HepG2 (cell line): ENCODE results near the gene SETD1A. TPM values are rescaled to one million over a fixed set of nuclear protein-coding genes. Genes with fewer than 3 reads are reported as not detected.
A peak's percentile ranks its signal among the peaks of the same experiment; 100 is the strongest.

Experiments used
- ATAD3A ChIP-seq: sonication (generic); formaldehyde crosslinking; IDR thresholded peaks from 2 replicates; pipeline ENCODE4 v1.4.0; 2020; ENCODE audit warnings: missing genetic modification reagents
- ATF1 ChIP-seq: IDR thresholded peaks from 2 replicates; pipeline ENCODE4 v1.6.1; 2016; ENCODE audit warnings: mild to moderate bottlenecking, control low read depth
- CC2D1A ChIP-seq: sonication (generic); formaldehyde crosslinking; IDR thresholded peaks from 2 replicates; pipeline ENCODE4 v1.8.1; 2023; ENCODE audit warnings: mild to moderate bottlenecking, missing genetic modification reagents
- DNMT3B ChIP-seq: conservative IDR thresholded peaks from 2 replicates; pipeline ENCODE4 v1.6.1; 2016; ENCODE audit warnings: missing biosample characterization, control low read depth
- FOXM1 ChIP-seq: sonication (generic); formaldehyde crosslinking; IDR thresholded peaks from 2 replicates; pipeline ENCODE4 v1.5.0; 2020; ENCODE audit warnings: missing genetic modification reagents
- KMT2B ChIP-seq: IDR thresholded peaks from 2 replicates; pipeline ENCODE4 v1.6.1; 2016; ENCODE audit warnings: missing genetic modification reagents, missing compliant biosample characterization
- MATR3 ChIP-seq: sonication (generic); formaldehyde crosslinking; IDR thresholded peaks from 2 replicates; pipeline ENCODE4 v1.4.0; 2020; ENCODE audit warnings: missing genetic modification reagents
- MAZ ChIP-seq, 2 experiments: sonication (generic) in 1 of 2; formaldehyde crosslinking in 1 of 2; IDR thresholded peaks; 2 replicates each; pipeline versions ENCODE4 v1.5.0 to v1.6.1; 2012 to 2020; ENCODE audit warnings: low read depth in 2 of 2, mild to moderate bottlenecking in 2 of 2, borderline replicate concordance in 1 of 2, improper control_type of control experiment in 1 of 2, low read length in 1 of 2, missing genetic modification reagents in 1 of 2, moderate library complexity in 1 of 2
- MED13 ChIP-seq: sonication (generic); formaldehyde crosslinking; IDR thresholded peaks from 2 replicates; pipeline ENCODE4 v1.5.0; 2020; ENCODE audit warnings: missing genetic modification reagents
- MEIS2 ChIP-seq: sonication (generic); formaldehyde crosslinking; IDR thresholded peaks from 2 replicates; pipeline ENCODE4 v1.9.0; 2021; ENCODE audit warnings: mild to moderate bottlenecking, missing genetic modification reagents
- PAX8 ChIP-seq: sonication (generic); formaldehyde crosslinking; IDR thresholded peaks from 2 replicates; pipeline ENCODE4 v1.8.0; 2022; ENCODE audit warnings: mild to moderate bottlenecking, missing genetic modification reagents, borderline replicate concordance
- POLR2A ChIP-seq, 2 experiments: IDR thresholded peaks; 2 replicates each; pipeline ENCODE4 v1.6.1; 2011; ENCODE audit warnings: low read depth in 2 of 2, low read length in 2 of 2, mild to moderate bottlenecking in 1 of 2, moderate library complexity in 1 of 2; ENCODE audit not compliant: insufficient read depth in 1 of 2
- RARA ChIP-seq: IDR thresholded peaks from 2 replicates; pipeline ENCODE4 v1.6.1; 2016; ENCODE audit warnings: missing genetic modification reagents, missing compliant biosample characterization
- RXRB ChIP-seq: IDR thresholded peaks from 2 replicates; pipeline ENCODE4 v1.6.1; 2016; ENCODE audit warnings: borderline replicate concordance, missing genetic modification reagents, missing compliant biosample characterization
- TCF12 ChIP-seq, 2 experiments: fragments of 450-650 bp in 1 of 2; sonication (generic) in 1 of 2; formaldehyde crosslinking in 1 of 2; IDR thresholded peaks; 2 replicates each; pipeline versions ENCODE4 v1.6.1 to v1.8.0; 2017 to 2022; ENCODE audit warnings: antibody characterized with exemption in 1 of 2, mild to moderate bottlenecking in 1 of 2, missing genetic modification reagents in 1 of 2, moderate library complexity in 1 of 2
- U2AF1 ChIP-seq: fragments of 200-400 bp; formaldehyde crosslinking; optimal IDR thresholded peaks from 2 replicates; pipeline ENCODE3; 2017; ENCODE audit warnings: mild to moderate bottlenecking, low read depth, low read length
- XBP1 ChIP-seq: sonication (generic); formaldehyde crosslinking; IDR thresholded peaks from 2 replicates; pipeline ENCODE4 v1.5.0; 2020; ENCODE audit warnings: missing genetic modification reagents
- ZFP36L1 ChIP-seq: sonication (generic); formaldehyde crosslinking; IDR thresholded peaks from 2 replicates; pipeline ENCODE4 v1.8.0; 2022; ENCODE audit warnings: mild to moderate bottlenecking, missing genetic modification reagents, moderate library complexity
- ZFP41 ChIP-seq: sonication (generic); formaldehyde crosslinking; IDR thresholded peaks from 2 replicates; pipeline ENCODE4 v1.4.0; 2020; ENCODE audit warnings: mild to moderate bottlenecking, missing genetic modification reagents, borderline replicate concordance
- ZFY ChIP-seq: sonication (generic); formaldehyde crosslinking; IDR thresholded peaks from 2 replicates; pipeline ENCODE4 v1.4.0; 2020; ENCODE audit warnings: missing genetic modification reagents
- ZNF20 ChIP-seq: sonication (generic); formaldehyde crosslinking; IDR thresholded peaks from 2 replicates; pipeline ENCODE4 v1.4.0; 2020; ENCODE audit warnings: mild to moderate bottlenecking, moderate library complexity, missing genetic modification reagents
- ZNF264 ChIP-seq: sonication (generic); formaldehyde crosslinking; IDR thresholded peaks from 2 replicates; pipeline ENCODE4 v1.4.0; 2020; ENCODE audit warnings: missing genetic modification reagents
- ZNF33A ChIP-seq: sonication (generic); formaldehyde crosslinking; IDR thresholded peaks from 2 replicates; pipeline ENCODE4 v1.5.1; 2020; ENCODE audit warnings: missing genetic modification reagents, mild to moderate bottlenecking, moderate library complexity, borderline replicate concordance
- ZNF7 ChIP-seq: IDR thresholded peaks from 2 replicates; pipeline ENCODE4 v1.6.1; 2016; ENCODE audit warnings: missing biosample characterization, missing genetic modification reagents
- ZNF737 ChIP-seq: sonication (generic); formaldehyde crosslinking; IDR thresholded peaks from 2 replicates; pipeline ENCODE4 v1.5.0; 2020; ENCODE audit warnings: missing genetic modification reagents, mild to moderate bottlenecking, borderline replicate concordance
- ZNF776 ChIP-seq: sonication (generic); formaldehyde crosslinking; IDR thresholded peaks from 2 replicates; pipeline ENCODE4 v1.4.0; 2020; ENCODE audit warnings: mild to moderate bottlenecking, missing genetic modification reagents
- polyA plus RNA-seq, 8 experiments: library from polyadenylated mRNA; depleted of rRNA in 3 of 8; stranded (reverse) in 7 of 8; unstranded in 1 of 8; fragments of >200 nt; fragmentation: Illumina TruSeq in 4 of 8; extraction: Trizol in 4 of 8; gene quantifications; 2 replicates each; pipeline versions ENCODE4 v1.2.1 to v1.2.3, GENCODE V29; 2011 to 2016; ENCODE audit warnings: low read depth in 4 of 8, missing spikeins in 1 of 8, mixed read lengths in 1 of 8; ENCODE audit not compliant: insufficient read depth in 1 of 8
- total RNA-seq, 5 experiments: library from RNA; depleted of rRNA; stranded (reverse); fragments of >200 nt; fragmentation: Illumina TruSeq; extraction: Trizol; gene quantifications; 2 replicates each; pipeline ENCODE4 v1.2.3, GENCODE V29; 2016; ENCODE audit warnings: low read depth in 1 of 5
- TF ChIP-seq, protein P1 (sequence below): IDR thresholded peaks from 2 replicates; pipeline ENCODE4 v1.4.0; 2020; ENCODE audit warnings: mild to moderate bottlenecking, missing genetic modification reagents
- TF ChIP-seq, protein P2 (sequence below): sonication (generic); formaldehyde crosslinking; conservative IDR thresholded peaks from 2 replicates; pipeline ENCODE4 v1.5.0; 2020; ENCODE audit warnings: missing genetic modification reagents

SETD1A gene
- total and polyA plus RNA-seq, 2 of the 13 experiments (the other 11 are each of a cell fraction or from before 2014, with no cell fraction given), result 3.8 to 5.6 TPM

DNA sequence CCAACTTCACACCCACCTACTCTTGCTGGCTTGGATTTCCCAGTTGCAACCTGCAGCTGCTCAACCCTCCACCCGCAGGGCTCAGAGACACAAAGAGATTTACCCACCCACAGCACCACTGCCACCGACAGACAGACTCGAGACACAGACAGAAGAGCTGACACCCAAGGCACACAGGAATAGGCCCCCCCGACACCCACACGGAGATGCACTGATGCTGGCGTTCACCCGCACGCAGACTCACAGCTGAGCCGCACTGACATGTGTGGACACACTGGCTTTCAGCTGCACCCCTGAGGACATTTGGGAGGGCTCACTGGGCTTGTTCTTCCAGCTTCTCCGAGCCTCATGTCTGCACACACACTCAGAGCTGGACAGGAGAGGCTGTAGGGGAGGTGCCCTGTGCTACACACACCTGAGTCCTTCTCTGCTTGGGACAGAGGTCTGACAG lies 44.7 kb downstream of the SETD1A start (continued):
- no peak for TF ChIP-seq ATAD3A
- no peak for TF ChIP-seq PAX8 (CRISPR knock-in tag)
- no peak for TF ChIP-seq XBP1 (CRISPR knock-in tag)
- TF ChIP-seq RXRB, result no peak
- TF ChIP-seq ZNF737, result peak; percentile 75; the same call in 1 of the 2 replicates
- 0 out of 2 replicates have a peak, but pooled peaks have one; percentile 8 for TF ChIP-seq ZNF776
- no peak for TF ChIP-seq KMT2B (CRISPR knock-in tag)
- TF ChIP-seq ZNF7 (CRISPR knock-in tag), result no peak
- TF ChIP-seq MATR3 (CRISPR knock-in tag), result peak; percentile 68; the same call in 1 of the 2 replicates
- no peak for TF ChIP-seq ZNF33A (CRISPR knock-in tag)
- no peak for TF ChIP-seq U2AF1
- TF ChIP-seq, protein P1, sequence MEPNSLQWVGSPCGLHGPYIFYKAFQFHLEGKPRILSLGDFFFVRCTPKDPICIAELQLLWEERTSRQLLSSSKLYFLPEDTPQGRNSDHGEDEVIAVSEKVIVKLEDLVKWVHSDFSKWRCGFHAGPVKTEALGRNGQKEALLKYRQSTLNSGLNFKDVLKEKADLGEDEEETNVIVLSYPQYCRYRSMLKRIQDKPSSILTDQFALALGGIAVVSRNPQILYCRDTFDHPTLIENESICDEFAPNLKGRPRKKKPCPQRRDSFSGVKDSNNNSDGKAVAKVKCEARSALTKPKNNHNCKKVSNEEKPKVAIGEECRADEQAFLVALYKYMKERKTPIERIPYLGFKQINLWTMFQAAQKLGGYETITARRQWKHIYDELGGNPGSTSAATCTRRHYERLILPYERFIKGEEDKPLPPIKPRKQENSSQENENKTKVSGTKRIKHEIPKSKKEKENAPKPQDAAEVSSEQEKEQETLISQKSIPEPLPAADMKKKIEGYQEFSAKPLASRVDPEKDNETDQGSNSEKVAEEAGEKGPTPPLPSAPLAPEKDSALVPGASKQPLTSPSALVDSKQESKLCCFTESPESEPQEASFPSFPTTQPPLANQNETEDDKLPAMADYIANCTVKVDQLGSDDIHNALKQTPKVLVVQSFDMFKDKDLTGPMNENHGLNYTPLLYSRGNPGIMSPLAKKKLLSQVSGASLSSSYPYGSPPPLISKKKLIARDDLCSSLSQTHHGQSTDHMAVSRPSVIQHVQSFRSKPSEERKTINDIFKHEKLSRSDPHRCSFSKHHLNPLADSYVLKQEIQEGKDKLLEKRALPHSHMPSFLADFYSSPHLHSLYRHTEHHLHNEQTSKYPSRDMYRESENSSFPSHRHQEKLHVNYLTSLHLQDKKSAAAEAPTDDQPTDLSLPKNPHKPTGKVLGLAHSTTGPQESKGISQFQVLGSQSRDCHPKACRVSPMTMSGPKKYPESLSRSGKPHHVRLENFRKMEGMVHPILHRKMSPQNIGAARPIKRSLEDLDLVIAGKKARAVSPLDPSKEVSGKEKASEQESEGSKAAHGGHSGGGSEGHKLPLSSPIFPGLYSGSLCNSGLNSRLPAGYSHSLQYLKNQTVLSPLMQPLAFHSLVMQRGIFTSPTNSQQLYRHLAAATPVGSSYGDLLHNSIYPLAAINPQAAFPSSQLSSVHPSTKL (CRISPR knock-in tag), result no peak
- TF ChIP-seq MAZ (IDR thresholded peaks at IDR 0.05; ENCODE audit: borderline replicate concordance, low read depth, low read length), result peak; percentile 13; the same call in 1 of the 2 replicates
- peak; percentile 15; the same call in 1 of the 2 replicates for TF ChIP-seq MAZ (CRISPR knock-in tag; IDR thresholded peaks at IDR 0.05; ENCODE audit: low read depth)
- TF ChIP-seq ZFP36L1 (CRISPR knock-in tag), result no peak
- TF ChIP-seq ZFP41 (CRISPR knock-in tag), result no peak
- no peak for TF ChIP-seq MED13 (CRISPR knock-in tag)
- no peak for TF ChIP-seq ZNF20 (CRISPR knock-in tag)
- TF ChIP-seq CC2D1A, result no peak
- TF ChIP-seq ZNF264, result no peak
- TF ChIP-seq RARA (CRISPR knock-in tag), result no peak
- TF ChIP-seq DNMT3B (CRISPR knock-in tag), result no peak
- TF ChIP-seq MEIS2 (CRISPR knock-in tag), result no peak
- TF ChIP-seq ATF1, result no peak
- TF ChIP-seq FOXM1 (CRISPR knock-in tag), result no peak
- TF ChIP-seq ZFY (CRISPR knock-in tag), result no peak
- no peak for TF ChIP-seq POLR2A (IDR thresholded peaks at IDR 0.05; ENCODE audit: insufficient read depth in 1 of 2, low read depth in 2 of 2, low read length in 2 of 2)
- TF ChIP-seq, protein P2, sequence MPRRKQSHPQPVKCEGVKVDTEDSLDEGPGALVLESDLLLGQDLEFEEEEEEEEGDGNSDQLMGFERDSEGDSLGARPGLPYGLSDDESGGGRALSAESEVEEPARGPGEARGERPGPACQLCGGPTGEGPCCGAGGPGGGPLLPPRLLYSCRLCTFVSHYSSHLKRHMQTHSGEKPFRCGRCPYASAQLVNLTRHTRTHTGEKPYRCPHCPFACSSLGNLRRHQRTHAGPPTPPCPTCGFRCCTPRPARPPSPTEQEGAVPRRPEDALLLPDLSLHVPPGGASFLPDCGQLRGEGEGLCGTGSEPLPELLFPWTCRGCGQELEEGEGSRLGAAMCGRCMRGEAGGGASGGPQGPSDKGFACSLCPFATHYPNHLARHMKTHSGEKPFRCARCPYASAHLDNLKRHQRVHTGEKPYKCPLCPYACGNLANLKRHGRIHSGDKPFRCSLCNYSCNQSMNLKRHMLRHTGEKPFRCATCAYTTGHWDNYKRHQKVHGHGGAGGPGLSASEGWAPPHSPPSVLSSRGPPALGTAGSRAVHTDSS (CRISPR knock-in tag), result no peak
- TF ChIP-seq TCF12 (IDR thresholded peaks at IDR 0.05), result no peak
- TF ChIP-seq TCF12 (CRISPR knock-in tag; IDR thresholded peaks at IDR 0.05), result no peak; the same call in 1 of the 2 replicates
